A673 (cell line): ENCODE data around the gene YIPF7. TPM values are rescaled to one million over a fixed set of nuclear protein-coding genes. Genes with fewer than 3 reads are reported as not detected.

Source experiments
- BruUV-seq: library from RNA; stranded (reverse); fragments of 400-500 nt; replicated peaks from 2 replicates; lab custom pipeline; 2021; lab: Mats Ljungman, UMichigan
- CTCF ChIA-PET: fragments of 300-600 bp; sonication (Branson Sonifier 250); formaldehyde crosslinking; loops from one replicate; lab custom pipeline; 2022; ENCODE audit warnings: antibody characterized with exemption; lab: Charles Lee
- POLR2A ChIA-PET: fragments of 300-600 bp; sonication (Branson Sonifier 250); formaldehyde crosslinking; loops from one replicate; lab custom pipeline; 2022; ENCODE audit warnings: antibody characterized with exemption; ENCODE audit not compliant: low non-redundant PET; lab: Charles Lee
- DNase-seq: peaks from one replicate; pipeline ENCODE4 v3.0.0-alpha.2; 2015; ENCODE audit warnings: low spot score
- H3K27ac ChIP-seq: fragments of 200-600 bp; sonication (generic); 2 replicates; pipeline ENCODE4 v1.5.1; 2016; ENCODE audit warnings: mixed run types, low read depth, mild to moderate bottlenecking, mixed read lengths, antibody characterized with exemption, low read length; ENCODE audit not compliant: poor library complexity, severe bottlenecking
- H3K27me3 ChIP-seq: fragments of 200-600 bp; sonication (generic); replicated peaks from 2 replicates; pipeline ENCODE4 v1.6.1; 2017; ENCODE audit warnings: mixed run types, low read depth, mild to moderate bottlenecking, mixed read lengths, antibody characterized with exemption, low read length; ENCODE audit not compliant: insufficient read depth, poor library complexity
- H3K36me3 ChIP-seq: fragments of 200-600 bp; sonication (generic); 2 replicates; pipeline ENCODE4 v1.6.1; 2016; ENCODE audit warnings: mixed run types, mild to moderate bottlenecking, mixed read lengths, antibody characterized with exemption, low read length; ENCODE audit not compliant: insufficient read depth, poor library complexity, severe bottlenecking
- H3K4me1 ChIP-seq: fragments of 200-600 bp; sonication (generic); 2 replicates; pipeline ENCODE4 v1.6.1; 2017; ENCODE audit warnings: mixed run types, mild to moderate bottlenecking, mixed read lengths, antibody characterized with exemption, low read length; ENCODE audit not compliant: insufficient read depth, poor library complexity, severe bottlenecking
- H3K4me3 ChIP-seq: fragments of 200-600 bp; sonication (generic); 2 replicates; pipeline ENCODE4 v1.5.1; 2016; ENCODE audit warnings: low read depth, mixed run types, mild to moderate bottlenecking, mixed read lengths, low read length; ENCODE audit not compliant: poor library complexity, severe bottlenecking
- H3K9me3 ChIP-seq: fragments of 200-600 bp; sonication (generic); 2 replicates; pipeline ENCODE4 v1.6.1; 2016; ENCODE audit warnings: mixed run types, low read depth, mild to moderate bottlenecking, mixed read lengths, antibody characterized with exemption, low read length; ENCODE audit not compliant: poor library complexity, severe bottlenecking
- EZH2 ChIP-seq: fragments of 200-600 bp; sonication (generic); IDR thresholded peaks from 2 replicates; pipeline ENCODE4 v1.6.1; 2017; ENCODE audit warnings: borderline replicate concordance, low read depth, mild to moderate bottlenecking, mixed read lengths, antibody characterized with exemption, low read length; ENCODE audit not compliant: poor library complexity, severe bottlenecking
- intact Hi-C: fragments of 100-400 bp; cut with micrococcal nuclease; formaldehyde crosslinking; loops from one replicate; pipeline ENCODE4 v1.10.0; 2022; ENCODE audit not compliant: unreplicated experiment
- total RNA-seq: library from RNA; stranded (reverse); gene quantifications from 2 replicates; pipeline ENCODE4 v1.2.3, GENCODE V29; 2021
- TF ChIP-seq, protein P1 (sequence below): fragments of 300-800, 200-600 bp; sonication (generic); conservative IDR thresholded peaks from 2 replicates; pipeline ENCODE4 v1.5.1; 2017; ENCODE audit warnings: low read depth, mild to moderate bottlenecking, antibody characterized with exemption, low read length, moderate library complexity, mixed read lengths

Gene YIPF7
- total RNA-seq, 1 experiment from 2014 or later: not detected

GRCh38 chr4:44662623-44663005 lies 11.2 kb upstream of the YIPF7 start:
- Histone ChIP-seq H3K4me1 (no peaks in the 10 kb centered on the region), H3K9me3 (no peaks in the 10 kb centered on the region), H3K27me3 (peaks cover 3% of the 10 kb centered on the region), H3K36me3 (no peaks in the 10 kb centered on the region), H3K27ac (no peak overlapping the region), H3K4me3 (no peak overlapping the region)
- ChIA-PET POLR2A (no interaction called here), CTCF (no interaction called here)
- intact Hi-C loops: no loop called here
- no TSS peak for BruUV-seq
- TF ChIP-seq, protein P1, sequence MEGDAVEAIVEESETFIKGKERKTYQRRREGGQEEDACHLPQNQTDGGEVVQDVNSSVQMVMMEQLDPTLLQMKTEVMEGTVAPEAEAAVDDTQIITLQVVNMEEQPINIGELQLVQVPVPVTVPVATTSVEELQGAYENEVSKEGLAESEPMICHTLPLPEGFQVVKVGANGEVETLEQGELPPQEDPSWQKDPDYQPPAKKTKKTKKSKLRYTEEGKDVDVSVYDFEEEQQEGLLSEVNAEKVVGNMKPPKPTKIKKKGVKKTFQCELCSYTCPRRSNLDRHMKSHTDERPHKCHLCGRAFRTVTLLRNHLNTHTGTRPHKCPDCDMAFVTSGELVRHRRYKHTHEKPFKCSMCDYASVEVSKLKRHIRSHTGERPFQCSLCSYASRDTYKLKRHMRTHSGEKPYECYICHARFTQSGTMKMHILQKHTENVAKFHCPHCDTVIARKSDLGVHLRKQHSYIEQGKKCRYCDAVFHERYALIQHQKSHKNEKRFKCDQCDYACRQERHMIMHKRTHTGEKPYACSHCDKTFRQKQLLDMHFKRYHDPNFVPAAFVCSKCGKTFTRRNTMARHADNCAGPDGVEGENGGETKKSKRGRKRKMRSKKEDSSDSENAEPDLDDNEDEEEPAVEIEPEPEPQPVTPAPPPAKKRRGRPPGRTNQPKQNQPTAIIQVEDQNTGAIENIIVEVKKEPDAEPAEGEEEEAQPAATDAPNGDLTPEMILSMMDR: no peak
- no peak for TF ChIP-seq EZH2
- DNase-seq: no peak

DNA sequence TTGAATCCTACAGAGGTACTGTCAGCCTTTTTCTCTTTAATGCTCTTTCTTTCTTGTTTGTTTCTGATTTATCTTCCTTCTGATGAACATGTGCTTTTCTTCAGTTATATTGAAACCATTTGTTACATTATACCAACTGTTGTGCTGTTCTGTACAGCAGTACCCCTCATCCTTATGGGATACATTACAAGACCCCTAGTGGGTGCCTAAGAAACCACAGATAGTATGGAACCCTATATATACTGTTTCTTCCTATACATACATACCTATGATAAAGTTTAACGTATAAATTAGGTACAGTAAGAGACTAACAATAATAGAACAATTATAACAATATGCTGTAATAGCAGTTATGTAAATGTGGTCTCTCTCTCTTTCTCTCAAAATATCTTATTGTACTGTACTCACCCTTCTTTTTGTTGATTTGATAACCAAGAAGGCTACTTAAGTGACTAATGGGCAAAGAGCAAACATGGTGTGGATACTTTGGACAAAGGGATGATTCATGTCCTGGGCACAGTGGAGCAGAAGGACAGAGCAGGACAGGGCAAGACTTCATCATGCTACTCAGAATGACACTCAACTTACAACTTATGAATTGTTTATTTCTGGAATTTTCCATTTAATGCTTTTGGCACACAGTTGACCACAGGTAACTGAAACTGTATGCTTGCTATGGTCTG lies 10.7 kb upstream of the YIPF7 start:
- POLR2A ChIA-PET: no interaction called here
- intact Hi-C loops: no loop called here
- TF ChIP-seq, protein P1: no peak
- no peak for TF ChIP-seq EZH2
- H3K27ac ChIP-seq: no peak overlapping the region
- H3K4me3 ChIP-seq: no peak overlapping the region
- CTCF ChIA-PET: no interaction called here
- no peak for DNase-seq
- BruUV-seq: no TSS peak
- H3K9me3 ChIP-seq: no peaks in the 10 kb centered on the region
- H3K36me3 ChIP-seq: no peaks in the 10 kb centered on the region
- peaks cover 3% of the 10 kb centered on the region for H3K27me3 ChIP-seq
- no peaks in the 10 kb centered on the region for H3K4me1 ChIP-seq

DNA sequence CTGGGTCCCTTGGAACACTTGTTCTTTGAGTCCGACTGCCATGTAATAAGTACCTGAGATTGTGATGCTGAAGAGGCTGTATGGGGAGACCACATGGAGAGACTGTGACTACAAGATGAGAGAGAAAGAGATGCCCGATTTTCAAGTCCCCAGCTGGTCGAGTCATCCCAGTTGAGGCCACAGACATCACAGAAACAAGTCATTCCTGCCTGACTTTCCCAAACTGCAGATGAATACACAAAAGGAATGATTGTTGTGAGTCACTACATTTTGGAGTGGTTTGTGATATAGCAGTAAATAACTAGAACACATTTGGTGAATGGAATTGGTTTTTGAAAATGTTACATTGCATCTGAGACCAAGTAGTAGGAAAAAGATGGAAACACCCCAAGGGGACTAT lies 9.0 kb upstream of the YIPF7 start:
- no peak overlapping the region for H3K27ac ChIP-seq
- no peak overlapping the region for H3K4me3 ChIP-seq
- ChIA-PET POLR2A (no interaction called here), CTCF (no interaction called here)
- H3K9me3 ChIP-seq: no peaks in the 10 kb centered on the region
- peaks cover 3% of the 10 kb centered on the region for H3K27me3 ChIP-seq
- intact Hi-C loops: no loop called here
- no peak for TF ChIP-seq EZH2
- TF ChIP-seq, protein P1: no peak
- DNase-seq: no peak
- no TSS peak for BruUV-seq
- no peaks in the 10 kb centered on the region for H3K4me1 ChIP-seq
- no peaks in the 10 kb centered on the region for H3K36me3 ChIP-seq
